HepG2 (cell line): Measurements from ENCODE around the gene ENPP7. TPM values are rescaled to one million over a fixed set of nuclear protein-coding genes. Genes with fewer than 3 reads are reported as not detected.

Experiments used
- BORCS8-MEF2B ChIP-seq: sonication (generic); formaldehyde crosslinking; IDR thresholded peaks from 2 replicates; pipeline ENCODE4 v1.8.0; 2022; ENCODE audit warnings: mild to moderate bottlenecking, missing genetic modification reagents
- ELF3 ChIP-seq: IDR thresholded peaks from 2 replicates; pipeline ENCODE4 v1.6.1; 2016; ENCODE audit warnings: missing genetic modification reagents, missing compliant biosample characterization
- FOXJ3 ChIP-seq: sonication (generic); formaldehyde crosslinking; IDR thresholded peaks from 2 replicates; pipeline ENCODE4 v1.4.0; 2020; ENCODE audit warnings: missing genetic modification reagents, mild to moderate bottlenecking, borderline replicate concordance
- HNF4A ChIP-seq: sonication (generic); formaldehyde crosslinking; IDR thresholded peaks from 2 replicates; pipeline ENCODE4 v1.4.0; 2020; ENCODE audit warnings: missing genetic modification reagents
- KLF6 ChIP-seq: IDR thresholded peaks from 2 replicates; pipeline ENCODE4 v1.8.0; 2016; ENCODE audit warnings: missing biosample characterization, missing genetic modification reagents
- NRL ChIP-seq: sonication (generic); formaldehyde crosslinking; IDR thresholded peaks from 2 replicates; pipeline ENCODE4 v1.5.0; 2020; ENCODE audit warnings: missing genetic modification reagents, mild to moderate bottlenecking, moderate library complexity, borderline replicate concordance
- RARA ChIP-seq: IDR thresholded peaks from 2 replicates; pipeline ENCODE4 v1.6.1; 2016; ENCODE audit warnings: missing genetic modification reagents, missing compliant biosample characterization
- RNF2 ChIP-seq: fragments of 450-650 bp; conservative IDR thresholded peaks from 2 replicates; pipeline ENCODE4 v1.6.1; 2016; ENCODE audit warnings: low read depth
- ZNF678 ChIP-seq: sonication (generic); formaldehyde crosslinking; IDR thresholded peaks from 2 replicates; pipeline ENCODE4 v1.4.0; 2020; ENCODE audit warnings: mild to moderate bottlenecking, missing genetic modification reagents
- ZNF766 ChIP-seq: sonication (generic); formaldehyde crosslinking; IDR thresholded peaks from 2 replicates; pipeline ENCODE4 v1.5.0; 2020; ENCODE audit warnings: missing genetic modification reagents, borderline replicate concordance
- ZNF773 ChIP-seq: sonication (generic); formaldehyde crosslinking; IDR thresholded peaks from 2 replicates; pipeline ENCODE4 v1.4.0; 2020; ENCODE audit warnings: missing genetic modification reagents, borderline replicate concordance
- polyA plus RNA-seq, 8 experiments: library from polyadenylated mRNA; depleted of rRNA in 3 of 8; stranded (reverse) in 7 of 8; unstranded in 1 of 8; fragments of >200 nt; fragmentation: Illumina TruSeq in 4 of 8; extraction: Trizol in 4 of 8; gene quantifications; 2 replicates each; pipeline versions ENCODE4 v1.2.1 to v1.2.3, GENCODE V29; 2011 to 2016; ENCODE audit warnings: low read depth in 4 of 8, missing spikeins in 1 of 8, mixed read lengths in 1 of 8; ENCODE audit not compliant: insufficient read depth in 1 of 8
- total RNA-seq, 5 experiments: library from RNA; depleted of rRNA; stranded (reverse); fragments of >200 nt; fragmentation: Illumina TruSeq; extraction: Trizol; gene quantifications; 2 replicates each; pipeline ENCODE4 v1.2.3, GENCODE V29; 2016; ENCODE audit warnings: low read depth in 1 of 5
- TF ChIP-seq, protein P1 (sequence below): sonication (generic); formaldehyde crosslinking; IDR thresholded peaks from 2 replicates; pipeline ENCODE4 v1.4.0; 2020; ENCODE audit warnings: missing genetic modification reagents
- TF ChIP-seq, protein P2 (sequence below): sonication (generic); formaldehyde crosslinking; IDR thresholded peaks from 2 replicates; pipeline ENCODE4 v1.5.0; 2020; ENCODE audit warnings: mild to moderate bottlenecking, missing genetic modification reagents, moderate library complexity

The ENPP7 gene
- total and polyA plus RNA-seq, 2 of the 13 experiments (the other 11 are each of a cell fraction or from before 2014, with no cell fraction given) = 1.1 to 2.2 TPM

DNA sequence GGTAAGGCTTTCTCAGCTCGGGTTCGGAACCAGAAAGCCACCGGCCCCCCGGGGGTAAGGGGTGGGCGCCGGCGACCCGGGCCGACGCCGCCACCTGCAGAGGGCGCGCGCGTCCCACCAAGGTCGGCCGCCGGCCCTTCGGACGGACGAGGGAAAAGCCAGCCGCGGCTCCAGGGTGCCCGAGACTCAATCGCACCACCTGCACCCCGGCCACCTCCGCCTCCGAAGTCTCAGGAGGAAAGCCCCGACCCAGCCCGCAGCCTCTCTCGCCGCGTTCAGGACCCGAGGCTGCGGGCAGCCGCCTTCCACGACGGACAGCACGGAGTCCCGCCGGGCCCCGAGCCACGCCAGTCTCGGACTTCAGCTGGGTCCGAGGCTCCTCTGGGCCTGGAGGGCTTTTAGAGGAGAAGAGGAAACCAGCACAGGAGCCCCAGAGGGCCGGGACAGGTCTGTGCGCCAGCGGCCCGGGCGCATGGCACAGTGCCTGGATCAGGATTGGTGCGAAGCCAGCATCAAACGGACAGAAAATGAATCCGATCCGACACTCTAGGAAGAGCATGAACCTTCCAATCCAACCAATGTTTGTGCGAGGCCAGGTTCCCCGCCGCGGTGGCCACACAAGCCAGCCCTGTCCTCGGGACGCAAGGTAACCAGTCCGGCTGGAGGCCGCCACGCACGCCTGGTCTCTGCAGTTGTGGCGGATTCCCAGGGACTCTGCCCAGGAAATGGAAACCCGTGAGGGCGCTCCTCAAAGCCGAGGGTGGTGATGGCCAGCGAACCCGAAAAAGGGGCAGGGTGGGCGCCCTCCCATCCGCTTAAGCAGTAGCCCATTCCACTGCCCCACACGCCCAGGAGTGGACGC lies 59.4 kb downstream of the ENPP7 start (continued):
- TF ChIP-seq, protein P1, sequence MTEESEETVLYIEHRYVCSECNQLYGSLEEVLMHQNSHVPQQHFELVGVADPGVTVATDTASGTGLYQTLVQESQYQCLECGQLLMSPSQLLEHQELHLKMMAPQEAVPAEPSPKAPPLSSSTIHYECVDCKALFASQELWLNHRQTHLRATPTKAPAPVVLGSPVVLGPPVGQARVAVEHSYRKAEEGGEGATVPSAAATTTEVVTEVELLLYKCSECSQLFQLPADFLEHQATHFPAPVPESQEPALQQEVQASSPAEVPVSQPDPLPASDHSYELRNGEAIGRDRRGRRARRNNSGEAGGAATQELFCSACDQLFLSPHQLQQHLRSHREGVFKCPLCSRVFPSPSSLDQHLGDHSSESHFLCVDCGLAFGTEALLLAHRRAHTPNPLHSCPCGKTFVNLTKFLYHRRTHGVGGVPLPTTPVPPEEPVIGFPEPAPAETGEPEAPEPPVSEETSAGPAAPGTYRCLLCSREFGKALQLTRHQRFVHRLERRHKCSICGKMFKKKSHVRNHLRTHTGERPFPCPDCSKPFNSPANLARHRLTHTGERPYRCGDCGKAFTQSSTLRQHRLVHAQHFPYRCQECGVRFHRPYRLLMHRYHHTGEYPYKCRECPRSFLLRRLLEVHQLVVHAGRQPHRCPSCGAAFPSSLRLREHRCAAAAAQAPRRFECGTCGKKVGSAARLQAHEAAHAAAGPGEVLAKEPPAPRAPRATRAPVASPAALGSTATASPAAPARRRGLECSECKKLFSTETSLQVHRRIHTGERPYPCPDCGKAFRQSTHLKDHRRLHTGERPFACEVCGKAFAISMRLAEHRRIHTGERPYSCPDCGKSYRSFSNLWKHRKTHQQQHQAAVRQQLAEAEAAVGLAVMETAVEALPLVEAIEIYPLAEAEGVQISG (CRISPR knock-in tag) = peak; percentile 61; the same call in 1 of the 2 replicates
- TF ChIP-seq FOXJ3 (CRISPR knock-in tag) (no peak), HNF4A (CRISPR knock-in tag) (no peak), ZNF678 (no peak), RNF2 (peak; percentile 85; the same call in 1 of the 2 replicates), ZNF773 (CRISPR knock-in tag) (peak; percentile 25; the same call in 1 of the 2 replicates), NRL (CRISPR knock-in tag) (0 out of 2 replicates have a peak, but pooled peaks have one; percentile 13), ELF3 (no peak), KLF6 (CRISPR knock-in tag) (0 out of 2 replicates have a peak, but pooled peaks have one; percentile 36), BORCS8-MEF2B (peak; percentile 4; the same call in 1 of the 2 replicates), RARA (no peak), ZNF766 (no peak)
- TF ChIP-seq, protein P2, sequence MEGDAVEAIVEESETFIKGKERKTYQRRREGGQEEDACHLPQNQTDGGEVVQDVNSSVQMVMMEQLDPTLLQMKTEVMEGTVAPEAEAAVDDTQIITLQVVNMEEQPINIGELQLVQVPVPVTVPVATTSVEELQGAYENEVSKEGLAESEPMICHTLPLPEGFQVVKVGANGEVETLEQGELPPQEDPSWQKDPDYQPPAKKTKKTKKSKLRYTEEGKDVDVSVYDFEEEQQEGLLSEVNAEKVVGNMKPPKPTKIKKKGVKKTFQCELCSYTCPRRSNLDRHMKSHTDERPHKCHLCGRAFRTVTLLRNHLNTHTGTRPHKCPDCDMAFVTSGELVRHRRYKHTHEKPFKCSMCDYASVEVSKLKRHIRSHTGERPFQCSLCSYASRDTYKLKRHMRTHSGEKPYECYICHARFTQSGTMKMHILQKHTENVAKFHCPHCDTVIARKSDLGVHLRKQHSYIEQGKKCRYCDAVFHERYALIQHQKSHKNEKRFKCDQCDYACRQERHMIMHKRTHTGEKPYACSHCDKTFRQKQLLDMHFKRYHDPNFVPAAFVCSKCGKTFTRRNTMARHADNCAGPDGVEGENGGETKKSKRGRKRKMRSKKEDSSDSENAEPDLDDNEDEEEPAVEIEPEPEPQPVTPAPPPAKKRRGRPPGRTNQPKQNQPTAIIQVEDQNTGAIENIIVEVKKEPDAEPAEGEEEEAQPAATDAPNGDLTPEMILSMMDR (CRISPR knock-in tag) = peak; percentile 83
- TF ChIP-seq, all 625 proteins: peak for 120
